IPS DF 19.7 (cell line): ENCODE results near the gene RBM15B.
"Not testable (repeated sequence)": the region's sequence is repeated elsewhere in the genome, so short reads cannot be mapped to it uniquely, and the experiment has no call there.

ENCODE experiments used
- DNase-seq: peaks from one replicate; pipeline ENCODE4 v3.0.0-alpha.2; 2013; ENCODE audit warnings: low read depth, low spot score

Gene RBM15B

GRCh38 chr3:51379301-51379700, 11.8 kb upstream of the RBM15B start:
- no peak for DNase-seq

- DNase-seq = no peak
Measured at GRCh38 chr3:51379746-51380455, 11.2 kb upstream of the RBM15B start.

GRCh38 chr3:51380601-51381332, 10.3 kb upstream of the RBM15B start:
- DNase-seq = no peak

GRCh38 chr3:51381333-51381705, 9.8 kb upstream of the RBM15B start:
- no peak for DNase-seq

GRCh38 chr3:51382076-51382745, 8.9 kb upstream of the RBM15B start:
- no peak for DNase-seq

- DNase-seq = no peak
Measured at GRCh38 chr3:51382947-51383578, 8.0 kb upstream of the RBM15B start.

GRCh38 chr3:51384055-51384725, 6.9 kb upstream of the RBM15B start:
- DNase-seq = no peak

GRCh38 chr3:51384726-51385473, 6.2 kb upstream of the RBM15B start, which contains the start of gene MANF:
Gene MANF (plus strand): TSS chr3:51385291. CDS start chr3:51385343, 52 bp downstream.
- peak; percentile 96 for DNase-seq

- DNase-seq = no peak
Measured at GRCh38 chr3:51385621-51386091, 5.4 kb upstream of the RBM15B start.

GRCh38 chr3:51386159-51386851, 4.8 kb upstream of the RBM15B start:
- DNase-seq = no peak

GRCh38 chr3:51386852-51387229, 4.2 kb upstream of the RBM15B start:
- DNase-seq = no peak

- DNase-seq = not testable (repeated sequence)
Measured at GRCh38 chr3:51387281-51387680, 3.8 kb upstream of the RBM15B start.

GRCh38 chr3:51388286-51389029, 2.6 kb upstream of the RBM15B start:
- no peak for DNase-seq

GRCh38 chr3:51389423-51390183, 1.5 kb upstream of the RBM15B start:
- DNase-seq = no peak

GRCh38 chr3:51390246-51391074, 625 bp upstream of the RBM15B start:
- no peak for DNase-seq

GRCh38 chr3:51391566-51392354, 675 bp downstream of the RBM15B start:
- no peak for DNase-seq
